HG02981 (cell line): ENCODE results near the gene ADM2.
A peak's percentile ranks its signal among the peaks of the same experiment; 100 is the strongest.

Source experiments
- ATAC-seq: cut with Tn5 transposase; IDR thresholded peaks from one replicate; pipeline ENCODE4 v1.9.1; 2021; ENCODE audit warnings: mild to moderate bottlenecking, moderate library complexity; ENCODE audit not compliant: unreplicated experiment

ADM2 gene

GRCh38 chr22:50523806-50524675 is 42.7 kb downstream of the ADM2 start:
- ATAC-seq: no peak

GRCh38 chr22:50524676-50525103 is 43.3 kb downstream of the ADM2 start:
- no peak for ATAC-seq

GRCh38 chr22:50525104-50525857 is 43.9 kb downstream of the ADM2 start, which contains the start of gene SCO2:
SCO2 (minus strand) TSS chr22:50525598; CDS start chr22:50524411, 1,187 bp downstream.
- ATAC-seq: peak; percentile 32

- ATAC-seq: no peak
Measured at GRCh38 chr22:50525858-50526107, 44.4 kb downstream of the ADM2 start.

GRCh38 chr22:50526108-50526833 is 44.9 kb downstream of the ADM2 start:
- ATAC-seq: peak; percentile 33

- ATAC-seq: no peak
Measured at GRCh38 chr22:50526834-50527801, 45.8 kb downstream of the ADM2 start.

GRCh38 chr22:50527921-50528681 is 46.8 kb downstream of the ADM2 start:
- no peak for ATAC-seq

- ATAC-seq: no peak
Measured at GRCh38 chr22:50528682-50529415, 47.5 kb downstream of the ADM2 start.

GRCh38 chr22:50529416-50529896 is 48.1 kb downstream of the ADM2 start:
- ATAC-seq: no peak

- ATAC-seq: peak; percentile 18
Measured at GRCh38 chr22:50529897-50530579, 48.7 kb downstream of the ADM2 start, which contains the start of gene TYMP. TYMP (minus strand) TSS chr22:50530012; CDS start chr22:50529709, 303 bp downstream.

- ATAC-seq: no peak
Measured at GRCh38 chr22:50530580-50530876, 49.2 kb downstream of the ADM2 start.

- ATAC-seq: no peak
Measured at GRCh38 chr22:50530877-50531545, 49.7 kb downstream of the ADM2 start.

- no peak for ATAC-seq
Measured at GRCh38 chr22:50531546-50531961, 50.2 kb downstream of the ADM2 start.

GRCh38 chr22:50531962-50532674 is 50.8 kb downstream of the ADM2 start:
- no peak for ATAC-seq

GRCh38 chr22:50532824-50533796 is 51.8 kb downstream of the ADM2 start:
- no peak for ATAC-seq
